GM21717 (cell line): ENCODE measurements around the gene JAGN1.
A peak's percentile ranks its signal among the peaks of the same experiment; 100 is the strongest.
"Not testable (repeated sequence)": the region's sequence is repeated elsewhere in the genome, so short reads cannot be mapped to it uniquely, and the experiment has no call there.

Experiments used
- ATAC-seq: cut with Tn5 transposase; IDR thresholded peaks from one replicate; pipeline ENCODE4 v1.9.1; 2021; ENCODE audit warnings: mild to moderate bottlenecking, moderate library complexity; ENCODE audit not compliant: unreplicated experiment

The JAGN1 gene

GRCh38 chr3:9916734-9917680 lies 26.6 kb downstream of the JAGN1 start, which contains the start of gene IL17RC:
Gene IL17RC, plus strand, starts transcription at chr3:9917098. Its CDS starts 218 bp downstream, at chr3:9917316.
- no peak for ATAC-seq

GRCh38 chr3:9917820-9918219 lies 27.4 kb downstream of the JAGN1 start:
- ATAC-seq: no peak

- ATAC-seq: no peak
Measured at GRCh38 chr3:9918261-9919038, 28.0 kb downstream of the JAGN1 start.

GRCh38 chr3:9928158-9928557 lies 37.7 kb downstream of the JAGN1 start:
- ATAC-seq: no peak

GRCh38 chr3:9930804-9931418 lies 40.5 kb downstream of the JAGN1 start:
- ATAC-seq: no peak

GRCh38 chr3:9932535-9932842 lies 42.1 kb downstream of the JAGN1 start:
- no peak for ATAC-seq

GRCh38 chr3:9932843-9933560 lies 42.6 kb downstream of the JAGN1 start:
- ATAC-seq: peak; percentile 59

GRCh38 chr3:9933561-9934234 lies 43.3 kb downstream of the JAGN1 start, which contains the start of gene CRELD1:
Gene CRELD1, plus strand, starts transcription at chr3:9933834. Its CDS starts 605 bp downstream, at chr3:9934439.
- peak; percentile 91 for ATAC-seq

- ATAC-seq: no peak
Measured at GRCh38 chr3:9934235-9934621, 43.8 kb downstream of the JAGN1 start.

GRCh38 chr3:9934993-9935392 lies 44.6 kb downstream of the JAGN1 start:
- no peak for ATAC-seq

- ATAC-seq: no peak
Measured at GRCh38 chr3:9935966-9936510, 45.6 kb downstream of the JAGN1 start.

- ATAC-seq: no peak
Measured at GRCh38 chr3:9937486-9938238, 47.3 kb downstream of the JAGN1 start.

- ATAC-seq: no peak
Measured at GRCh38 chr3:9938966-9939365, 48.6 kb downstream of the JAGN1 start.

GRCh38 chr3:9939906-9940305 lies 49.5 kb downstream of the JAGN1 start:
- not testable (repeated sequence) for ATAC-seq

GRCh38 chr3:9940746-9941145 lies 50.3 kb downstream of the JAGN1 start:
- ATAC-seq: no peak

- no peak for ATAC-seq
Measured at GRCh38 chr3:9942164-9942563, 51.8 kb downstream of the JAGN1 start.

GRCh38 chr3:9942934-9943690 lies 52.7 kb downstream of the JAGN1 start:
- no peak for ATAC-seq
